Measurements from ENCODE around the gene LPP. TPM values are rescaled to one million over a fixed set of nuclear protein-coding genes. Genes with fewer than 3 reads are reported as not detected.

The LPP gene
- total and polyA plus RNA-seq, 2 donors from 2014 or later = 6.7 to 233 TPM

DNA sequence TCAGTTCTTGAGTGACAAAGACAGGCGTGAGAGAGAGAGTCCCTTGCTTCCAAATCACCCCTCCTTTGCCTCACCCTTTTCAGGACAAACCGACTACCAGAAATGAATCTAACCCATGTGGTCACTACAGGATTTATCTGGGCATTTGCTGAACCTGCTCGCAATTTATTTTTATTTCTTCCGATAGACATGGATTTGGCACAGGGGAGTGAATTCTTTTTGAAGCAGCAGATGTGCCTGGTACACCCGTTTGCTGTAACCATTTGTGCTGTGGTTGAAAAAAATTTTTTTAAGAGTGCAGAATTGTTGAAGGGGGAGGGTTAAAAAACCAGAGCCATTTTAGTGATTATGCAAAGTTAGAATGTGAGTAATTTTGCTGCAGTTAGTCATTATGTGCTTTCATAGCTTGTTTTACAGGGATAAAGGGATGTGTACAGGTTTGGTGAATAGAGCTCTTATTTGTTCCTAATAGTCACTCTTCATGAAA is 442.0 kb downstream of the LPP start:
- no peak overlapping the region for H3K27ac ChIP-seq (ENCODE audit: low read depth in 2 of 2, low read length in 2 of 2)
- no peaks in the 10 kb centered on the region for H3K9me3 ChIP-seq (ENCODE audit: control insufficient read depth in 2 of 3, insufficient read depth in 1 of 3, low read length in 3 of 3)
- H3K4me3 ChIP-seq (ENCODE audit: low read length in 3 of 3) = no peak overlapping the region
- intact Hi-C loops (cut with DNase I) = no loop called here
- H3K27me3 ChIP-seq (ENCODE audit: control insufficient read depth, insufficient read depth, low read length) = no peaks in the 10 kb centered on the region
- TF ChIP-seq, protein P1, sequence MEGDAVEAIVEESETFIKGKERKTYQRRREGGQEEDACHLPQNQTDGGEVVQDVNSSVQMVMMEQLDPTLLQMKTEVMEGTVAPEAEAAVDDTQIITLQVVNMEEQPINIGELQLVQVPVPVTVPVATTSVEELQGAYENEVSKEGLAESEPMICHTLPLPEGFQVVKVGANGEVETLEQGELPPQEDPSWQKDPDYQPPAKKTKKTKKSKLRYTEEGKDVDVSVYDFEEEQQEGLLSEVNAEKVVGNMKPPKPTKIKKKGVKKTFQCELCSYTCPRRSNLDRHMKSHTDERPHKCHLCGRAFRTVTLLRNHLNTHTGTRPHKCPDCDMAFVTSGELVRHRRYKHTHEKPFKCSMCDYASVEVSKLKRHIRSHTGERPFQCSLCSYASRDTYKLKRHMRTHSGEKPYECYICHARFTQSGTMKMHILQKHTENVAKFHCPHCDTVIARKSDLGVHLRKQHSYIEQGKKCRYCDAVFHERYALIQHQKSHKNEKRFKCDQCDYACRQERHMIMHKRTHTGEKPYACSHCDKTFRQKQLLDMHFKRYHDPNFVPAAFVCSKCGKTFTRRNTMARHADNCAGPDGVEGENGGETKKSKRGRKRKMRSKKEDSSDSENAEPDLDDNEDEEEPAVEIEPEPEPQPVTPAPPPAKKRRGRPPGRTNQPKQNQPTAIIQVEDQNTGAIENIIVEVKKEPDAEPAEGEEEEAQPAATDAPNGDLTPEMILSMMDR (IDR thresholded peaks at IDR 0.05; ENCODE audit: borderline replicate concordance, extremely low read depth, insufficient read depth) = no peak
- H3K4me1 ChIP-seq (ENCODE audit: control insufficient read depth in 2 of 3, insufficient read depth in 2 of 3, low read depth in 1 of 3, low read length in 3 of 3) = no peaks in the 10 kb centered on the region
- no peaks in the 10 kb centered on the region for H3K36me3 ChIP-seq (ENCODE audit: control insufficient read depth in 2 of 3, insufficient read depth in 3 of 3, low read length in 3 of 3)
- no peak overlapping the region for H3K9ac ChIP-seq (ENCODE audit: low read length in 3 of 3)
- DNase-seq (no peak), FAIRE-seq (no peak)

DNA sequence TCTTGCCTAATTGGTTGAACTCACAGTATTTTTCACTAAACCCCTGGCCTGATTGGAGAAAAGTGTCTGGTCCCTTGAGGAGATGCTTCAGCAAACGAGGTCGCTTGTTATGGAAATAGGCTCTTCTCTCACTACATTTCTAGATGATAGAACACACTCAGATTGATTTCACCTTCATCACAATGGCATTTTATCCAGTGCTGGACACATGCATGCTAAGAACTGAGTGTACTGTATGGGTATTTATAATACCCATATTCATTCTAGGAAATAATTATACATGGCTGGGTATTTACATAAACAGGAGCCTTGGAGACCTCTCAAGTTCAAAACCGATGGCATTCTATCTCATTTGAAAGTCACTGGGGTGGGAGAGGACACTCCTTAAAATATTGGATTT is 444.9 kb downstream of the LPP start:
- H3K4me3 ChIP-seq (ENCODE audit: low read length in 3 of 3) = no peak overlapping the region
- H3K27ac ChIP-seq (ENCODE audit: low read depth in 2 of 2, low read length in 2 of 2) = no peak overlapping the region
- DNase-seq = no peak
- TF ChIP-seq, protein P1 (IDR thresholded peaks at IDR 0.05; ENCODE audit: borderline replicate concordance, extremely low read depth, insufficient read depth) = no peak
- no peaks in the 10 kb centered on the region for H3K36me3 ChIP-seq (ENCODE audit: control insufficient read depth in 2 of 3, insufficient read depth in 3 of 3, low read length in 3 of 3)
- no peak for FAIRE-seq
- H3K9ac ChIP-seq (ENCODE audit: low read length in 3 of 3) = no peak overlapping the region
- H3K9me3 ChIP-seq (ENCODE audit: control insufficient read depth in 2 of 3, insufficient read depth in 1 of 3, low read length in 3 of 3) = no peaks in the 10 kb centered on the region
- H3K27me3 ChIP-seq (ENCODE audit: control insufficient read depth, insufficient read depth, low read length) = no peaks in the 10 kb centered on the region
- intact Hi-C loops (cut with DNase I) = no loop called here
- H3K4me1 ChIP-seq (ENCODE audit: control insufficient read depth in 2 of 3, insufficient read depth in 2 of 3, low read depth in 1 of 3, low read length in 3 of 3) = no peaks in the 10 kb centered on the region

DNA sequence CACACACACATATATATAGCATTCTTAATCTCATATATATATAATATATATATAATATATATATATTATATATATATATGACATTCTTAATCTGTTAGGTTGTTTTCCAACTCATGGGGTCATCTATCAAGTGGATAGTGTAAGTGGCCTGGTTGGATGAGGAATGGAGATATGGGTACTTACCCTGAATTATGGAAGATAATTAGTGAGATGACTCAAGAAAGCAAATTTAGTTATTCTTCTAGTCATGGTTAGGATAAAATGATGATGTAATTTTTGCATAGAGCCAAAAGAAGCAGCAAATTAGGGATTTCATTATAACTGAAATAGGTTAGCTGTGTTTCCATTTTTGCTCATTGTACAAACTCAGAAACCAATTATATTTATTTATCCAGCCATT is 448.2 kb downstream of the LPP start:
- no peaks in the 10 kb centered on the region for H3K36me3 ChIP-seq (ENCODE audit: control insufficient read depth in 2 of 3, insufficient read depth in 3 of 3, low read length in 3 of 3)
- no peak overlapping the region for H3K4me3 ChIP-seq (ENCODE audit: low read length in 3 of 3)
- FAIRE-seq (no peak), DNase-seq (no peak)
- no peaks in the 10 kb centered on the region for H3K4me1 ChIP-seq (ENCODE audit: control insufficient read depth in 2 of 3, insufficient read depth in 2 of 3, low read depth in 1 of 3, low read length in 3 of 3)
- H3K9me3 ChIP-seq (ENCODE audit: control insufficient read depth in 2 of 3, insufficient read depth in 1 of 3, low read length in 3 of 3) = no peaks in the 10 kb centered on the region
- intact Hi-C loops (cut with DNase I) = no loop called here
- H3K9ac ChIP-seq (ENCODE audit: low read length in 3 of 3) = no peak overlapping the region
- H3K27me3 ChIP-seq (ENCODE audit: control insufficient read depth, insufficient read depth, low read length) = no peaks in the 10 kb centered on the region
- TF ChIP-seq, protein P1 (IDR thresholded peaks at IDR 0.05; ENCODE audit: borderline replicate concordance, extremely low read depth, insufficient read depth) = no peak
- H3K27ac ChIP-seq (ENCODE audit: low read depth in 2 of 2, low read length in 2 of 2) = no peak overlapping the region

DNA sequence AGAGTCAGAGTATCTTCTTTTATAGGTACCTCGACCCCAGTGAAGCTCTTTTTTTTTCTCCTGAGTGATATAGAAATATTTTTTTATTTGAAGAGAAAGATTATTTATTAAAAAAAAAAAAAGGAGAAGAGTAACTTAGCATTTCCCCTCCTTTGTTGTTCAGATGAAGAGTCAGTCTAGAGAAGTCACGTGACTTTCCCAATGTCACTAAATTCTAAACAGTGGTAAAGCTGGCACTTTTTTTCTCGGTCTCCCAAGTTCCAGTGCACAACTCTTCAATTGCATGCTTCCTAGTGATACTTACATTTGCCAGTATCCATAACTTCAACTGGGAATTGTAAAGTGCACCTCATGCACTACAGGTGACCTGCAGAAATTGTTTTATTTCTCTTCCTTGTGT is 448.7 kb downstream of the LPP start:
- no peaks in the 10 kb centered on the region for H3K4me1 ChIP-seq (ENCODE audit: control insufficient read depth in 2 of 3, insufficient read depth in 2 of 3, low read depth in 1 of 3, low read length in 3 of 3)
- H3K9ac ChIP-seq (ENCODE audit: low read length in 3 of 3) = no peak overlapping the region
- TF ChIP-seq, protein P1 (IDR thresholded peaks at IDR 0.05; ENCODE audit: borderline replicate concordance, extremely low read depth, insufficient read depth) = no peak
- intact Hi-C loops (cut with DNase I) = no loop called here
- no peak overlapping the region for H3K4me3 ChIP-seq (ENCODE audit: low read length in 3 of 3)
- no peaks in the 10 kb centered on the region for H3K9me3 ChIP-seq (ENCODE audit: control insufficient read depth in 2 of 3, insufficient read depth in 1 of 3, low read length in 3 of 3)
- FAIRE-seq (no peak), DNase-seq (no peak)
- no peaks in the 10 kb centered on the region for H3K36me3 ChIP-seq (ENCODE audit: control insufficient read depth in 2 of 3, insufficient read depth in 3 of 3, low read length in 3 of 3)
- no peak overlapping the region for H3K27ac ChIP-seq (ENCODE audit: low read depth in 2 of 2, low read length in 2 of 2)
- no peaks in the 10 kb centered on the region for H3K27me3 ChIP-seq (ENCODE audit: control insufficient read depth, insufficient read depth, low read length)

Measured in kidney (tissue), 14 donors.